GM23338 (cell line): ENCODE results near the gene TOMM6. TPM values are rescaled to one million over a fixed set of nuclear protein-coding genes. Genes with fewer than 3 reads are reported as not detected.

Experiments used
- ATAC-seq: fragments of 200-7000 bp; cut with Tn5 transposase; 3 replicates; pipeline ENCODE4 v1.9.1; 2020
- DNase-seq: peaks from one replicate; pipeline ENCODE4 v3.0.0-alpha.2; 2015; ENCODE audit warnings: low spot score
- H2AFZ ChIP-seq: fragments of 200-600 bp; sonication (generic); 2 replicates; pipeline ENCODE4 v1.8.0; 2016; ENCODE audit warnings: antibody characterized with exemption, mild to moderate bottlenecking, moderate library complexity
- H3F3A ChIP-seq: fragments of 200-600 bp; sonication (generic); replicated peaks from 2 replicates; pipeline ENCODE4 v1.8.0; 2017; ENCODE audit warnings: antibody characterized with exemption, mixed run types, low read depth
- H3K27ac ChIP-seq: fragments of 200-600 bp; sonication (generic); 2 replicates; pipeline ENCODE4 v1.6.1; 2016; ENCODE audit warnings: low read depth
- H3K27me3 ChIP-seq: fragments of 200-600 bp; sonication (generic); 2 replicates; pipeline ENCODE4 v1.8.0; 2016; ENCODE audit warnings: mild to moderate bottlenecking, mixed run types, moderate library complexity; ENCODE audit not compliant: insufficient read depth
- H3K36me3 ChIP-seq: fragments of 200-600 bp; sonication (generic); 2 replicates; pipeline ENCODE4 v1.8.0; 2016; ENCODE audit warnings: mild to moderate bottlenecking; ENCODE audit not compliant: insufficient read depth
- H3K4me1 ChIP-seq: fragments of 200-600 bp; sonication (generic); 2 replicates; pipeline ENCODE4 v1.8.0; 2016; ENCODE audit warnings: mild to moderate bottlenecking, moderate library complexity; ENCODE audit not compliant: insufficient read depth
- H3K4me2 ChIP-seq: fragments of 200-600 bp; sonication (generic); 2 replicates; pipeline ENCODE4 v1.7.1; 2017; ENCODE audit warnings: mixed run types
- H3K4me3 ChIP-seq: fragments of 200-600 bp; sonication (generic); 2 replicates; pipeline ENCODE4 v1.6.1; 2016; ENCODE audit warnings: mixed run types
- H3K79me2 ChIP-seq: fragments of 200-600 bp; sonication (generic); replicated peaks from 2 replicates; pipeline ENCODE4 v1.8.0; 2017; ENCODE audit warnings: mild to moderate bottlenecking; ENCODE audit not compliant: insufficient read depth
- H3K9me2 ChIP-seq: fragments of 200-600 bp; sonication (generic); 2 replicates; pipeline ENCODE4 v1.8.0; 2017; ENCODE audit not compliant: insufficient read depth
- H4K20me1 ChIP-seq: fragments of 200-600 bp; sonication (generic); replicated peaks from 2 replicates; pipeline ENCODE4 v1.8.0; 2017; ENCODE audit warnings: mild to moderate bottlenecking; ENCODE audit not compliant: insufficient read depth
- H3K27ac Mint-ChIP-seq: 2 replicates; pipeline ENCODE4 v1.8.0; 2020; ENCODE audit warnings: inconsistent platforms, mild to moderate bottlenecking, moderate library complexity, mixed read lengths
- H3K27me3 Mint-ChIP-seq: 3 replicates; pipeline ENCODE4 v1.8.0; 2022; ENCODE audit warnings: low read depth, mild to moderate bottlenecking, moderate library complexity, mixed read lengths, inconsistent platforms; ENCODE audit not compliant: insufficient read depth, poor library complexity
- H3K36me3 Mint-ChIP-seq: 3 replicates; pipeline ENCODE4 v1.8.0; 2021; ENCODE audit warnings: low read depth, mild to moderate bottlenecking, inconsistent platforms, moderate library complexity, mixed read lengths
- H3K4me1 Mint-ChIP-seq: 3 replicates; pipeline ENCODE4 v1.8.0; 2020; ENCODE audit warnings: mild to moderate bottlenecking, inconsistent platforms, mixed read lengths
- H3K4me3 Mint-ChIP-seq: 3 replicates; pipeline ENCODE4 v1.8.0; 2021; ENCODE audit warnings: moderate library complexity, mild to moderate bottlenecking, inconsistent platforms, mixed read lengths
- H3K9me3 Mint-ChIP-seq: 3 replicates; pipeline ENCODE4 v1.8.0; 2020; ENCODE audit warnings: moderate library complexity, mild to moderate bottlenecking, inconsistent platforms, mixed read lengths
- CREB1 ChIP-seq: fragments of 250-450 bp; sonication (Bioruptor Pico); IDR thresholded peaks from 2 replicates; pipeline ENCODE4 v1.5.0; 2020; ENCODE audit warnings: low read depth, mild to moderate bottlenecking, moderate library complexity
- EZH2 ChIP-seq: fragments of 200-600 bp; sonication (generic); IDR thresholded peaks from one replicate; pipeline ENCODE4 v1.8.0; 2017; ENCODE audit warnings: antibody characterized with exemption, mild to moderate bottlenecking, low read depth; ENCODE audit not compliant: unreplicated experiment
- EZH2phosphoT487 ChIP-seq: fragments of 200-600 bp; sonication (generic); IDR thresholded peaks from one replicate; pipeline ENCODE4 v1.8.1; 2018; ENCODE audit warnings: antibody characterized with exemption; ENCODE audit not compliant: unreplicated experiment
- JUNB ChIP-seq: IDR thresholded peaks from one replicate; pipeline ENCODE4 v1.6.1; 2016; ENCODE audit warnings: antibody characterized with exemption; ENCODE audit not compliant: unreplicated experiment
- NANOG ChIP-seq: IDR thresholded peaks from 2 replicates; pipeline ENCODE4 v1.6.1; 2016; ENCODE audit warnings: antibody characterized with exemption, borderline replicate concordance
- POLR2AphosphoS5 ChIP-seq: IDR thresholded peaks from 2 replicates; pipeline ENCODE4 v1.6.1; 2016; ENCODE audit warnings: antibody characterized with exemption, low read depth
- STAT1 ChIP-seq: IDR thresholded peaks from one replicate; pipeline ENCODE4 v1.6.1; 2016; ENCODE audit warnings: antibody characterized with exemption; ENCODE audit not compliant: unreplicated experiment
- ZNF114 ChIP-seq: fragments of 250-450 bp; sonication (Bioruptor Pico); IDR thresholded peaks from 2 replicates; pipeline ENCODE4 v1.5.0; 2020; ENCODE audit warnings: mild to moderate bottlenecking, moderate library complexity
- ZNF331 ChIP-seq: fragments of 250-450 bp; sonication (Bioruptor Pico); IDR thresholded peaks from 2 replicates; pipeline ENCODE4 v1.5.0; 2020; ENCODE audit warnings: low read depth, mild to moderate bottlenecking, moderate library complexity
- polyA plus RNA-seq: library from polyadenylated mRNA; unstranded; fragments of >200 nt; fragmentation: Nextera tagmentation; extraction: Ambion mirVana; gene quantifications from 2 replicates; pipeline ENCODE4 v1.2.1, GENCODE V29; 2016
- total RNA-seq: library from RNA; depleted of rRNA; stranded (reverse); fragments of >200 nt; shearing (Covaris generic); gene quantifications from 2 replicates; pipeline ENCODE4 v1.2.3, GENCODE V29; 2014
- TF ChIP-seq, protein P1 (sequence below): fragments of 250-450 bp; sonication (Bioruptor Pico); IDR thresholded peaks from 2 replicates; pipeline ENCODE4 v1.5.0; 2020; ENCODE audit warnings: mild to moderate bottlenecking, moderate library complexity
- TF ChIP-seq, protein P2 (sequence below): IDR thresholded peaks from 2 replicates; pipeline ENCODE4 v1.6.1; 2016; ENCODE audit warnings: antibody characterized with exemption
- TF ChIP-seq, protein P3 (sequence below): IDR thresholded peaks from one replicate; pipeline ENCODE4 v1.6.1; 2018; ENCODE audit warnings: antibody characterized with exemption; ENCODE audit not compliant: unreplicated experiment
- TF ChIP-seq, protein P4 (sequence below), 2 experiments: fragments of 200-600 bp in 1 of 2; sonication (generic) in 1 of 2; conservative IDR thresholded peaks; 2 replicates each; pipeline versions ENCODE4 v1.5.1 to v1.6.1; 2016 to 2017; ENCODE audit warnings: antibody characterized with exemption in 2 of 2, low read depth in 2 of 2, mild to moderate bottlenecking in 2 of 2, moderate library complexity in 1 of 2

TOMM6 gene
- total and polyA plus RNA-seq, 2 experiments from 2014 or later: 195 to 372 TPM

DNA sequence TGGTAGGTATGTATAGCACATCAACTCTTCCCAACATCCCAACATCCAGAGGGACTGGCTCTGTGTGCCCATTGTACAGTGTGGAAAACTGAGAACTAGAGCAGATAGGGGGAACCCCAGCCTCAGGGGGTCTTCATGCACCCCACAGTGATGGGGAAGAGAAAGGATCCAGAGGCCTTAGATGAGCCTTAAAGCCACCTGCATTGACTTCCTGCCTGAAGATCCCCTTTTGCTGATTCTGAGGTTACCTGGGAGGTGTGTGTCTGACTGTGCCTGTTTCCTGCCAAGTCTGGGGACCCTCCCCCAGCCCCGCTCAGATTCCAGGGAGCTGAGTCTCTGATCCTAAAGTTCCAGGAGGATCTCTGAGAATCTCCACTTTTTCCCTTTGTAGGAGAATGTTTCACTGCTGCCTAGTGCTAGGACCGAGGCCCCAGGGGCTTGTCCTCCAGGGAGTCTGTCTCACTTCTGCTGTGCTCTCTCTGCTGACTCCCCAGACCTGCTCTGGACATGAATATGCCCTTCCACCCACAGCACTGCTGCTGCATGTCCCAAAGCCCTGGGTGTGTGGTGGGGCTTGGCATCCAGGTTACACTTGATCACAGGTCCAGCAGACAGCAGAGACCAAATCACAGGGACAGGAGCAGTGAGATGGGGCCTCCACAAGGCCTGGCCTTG lies 27.5 kb upstream of the TOMM6 start (continued):
- TF ChIP-seq, protein P1, sequence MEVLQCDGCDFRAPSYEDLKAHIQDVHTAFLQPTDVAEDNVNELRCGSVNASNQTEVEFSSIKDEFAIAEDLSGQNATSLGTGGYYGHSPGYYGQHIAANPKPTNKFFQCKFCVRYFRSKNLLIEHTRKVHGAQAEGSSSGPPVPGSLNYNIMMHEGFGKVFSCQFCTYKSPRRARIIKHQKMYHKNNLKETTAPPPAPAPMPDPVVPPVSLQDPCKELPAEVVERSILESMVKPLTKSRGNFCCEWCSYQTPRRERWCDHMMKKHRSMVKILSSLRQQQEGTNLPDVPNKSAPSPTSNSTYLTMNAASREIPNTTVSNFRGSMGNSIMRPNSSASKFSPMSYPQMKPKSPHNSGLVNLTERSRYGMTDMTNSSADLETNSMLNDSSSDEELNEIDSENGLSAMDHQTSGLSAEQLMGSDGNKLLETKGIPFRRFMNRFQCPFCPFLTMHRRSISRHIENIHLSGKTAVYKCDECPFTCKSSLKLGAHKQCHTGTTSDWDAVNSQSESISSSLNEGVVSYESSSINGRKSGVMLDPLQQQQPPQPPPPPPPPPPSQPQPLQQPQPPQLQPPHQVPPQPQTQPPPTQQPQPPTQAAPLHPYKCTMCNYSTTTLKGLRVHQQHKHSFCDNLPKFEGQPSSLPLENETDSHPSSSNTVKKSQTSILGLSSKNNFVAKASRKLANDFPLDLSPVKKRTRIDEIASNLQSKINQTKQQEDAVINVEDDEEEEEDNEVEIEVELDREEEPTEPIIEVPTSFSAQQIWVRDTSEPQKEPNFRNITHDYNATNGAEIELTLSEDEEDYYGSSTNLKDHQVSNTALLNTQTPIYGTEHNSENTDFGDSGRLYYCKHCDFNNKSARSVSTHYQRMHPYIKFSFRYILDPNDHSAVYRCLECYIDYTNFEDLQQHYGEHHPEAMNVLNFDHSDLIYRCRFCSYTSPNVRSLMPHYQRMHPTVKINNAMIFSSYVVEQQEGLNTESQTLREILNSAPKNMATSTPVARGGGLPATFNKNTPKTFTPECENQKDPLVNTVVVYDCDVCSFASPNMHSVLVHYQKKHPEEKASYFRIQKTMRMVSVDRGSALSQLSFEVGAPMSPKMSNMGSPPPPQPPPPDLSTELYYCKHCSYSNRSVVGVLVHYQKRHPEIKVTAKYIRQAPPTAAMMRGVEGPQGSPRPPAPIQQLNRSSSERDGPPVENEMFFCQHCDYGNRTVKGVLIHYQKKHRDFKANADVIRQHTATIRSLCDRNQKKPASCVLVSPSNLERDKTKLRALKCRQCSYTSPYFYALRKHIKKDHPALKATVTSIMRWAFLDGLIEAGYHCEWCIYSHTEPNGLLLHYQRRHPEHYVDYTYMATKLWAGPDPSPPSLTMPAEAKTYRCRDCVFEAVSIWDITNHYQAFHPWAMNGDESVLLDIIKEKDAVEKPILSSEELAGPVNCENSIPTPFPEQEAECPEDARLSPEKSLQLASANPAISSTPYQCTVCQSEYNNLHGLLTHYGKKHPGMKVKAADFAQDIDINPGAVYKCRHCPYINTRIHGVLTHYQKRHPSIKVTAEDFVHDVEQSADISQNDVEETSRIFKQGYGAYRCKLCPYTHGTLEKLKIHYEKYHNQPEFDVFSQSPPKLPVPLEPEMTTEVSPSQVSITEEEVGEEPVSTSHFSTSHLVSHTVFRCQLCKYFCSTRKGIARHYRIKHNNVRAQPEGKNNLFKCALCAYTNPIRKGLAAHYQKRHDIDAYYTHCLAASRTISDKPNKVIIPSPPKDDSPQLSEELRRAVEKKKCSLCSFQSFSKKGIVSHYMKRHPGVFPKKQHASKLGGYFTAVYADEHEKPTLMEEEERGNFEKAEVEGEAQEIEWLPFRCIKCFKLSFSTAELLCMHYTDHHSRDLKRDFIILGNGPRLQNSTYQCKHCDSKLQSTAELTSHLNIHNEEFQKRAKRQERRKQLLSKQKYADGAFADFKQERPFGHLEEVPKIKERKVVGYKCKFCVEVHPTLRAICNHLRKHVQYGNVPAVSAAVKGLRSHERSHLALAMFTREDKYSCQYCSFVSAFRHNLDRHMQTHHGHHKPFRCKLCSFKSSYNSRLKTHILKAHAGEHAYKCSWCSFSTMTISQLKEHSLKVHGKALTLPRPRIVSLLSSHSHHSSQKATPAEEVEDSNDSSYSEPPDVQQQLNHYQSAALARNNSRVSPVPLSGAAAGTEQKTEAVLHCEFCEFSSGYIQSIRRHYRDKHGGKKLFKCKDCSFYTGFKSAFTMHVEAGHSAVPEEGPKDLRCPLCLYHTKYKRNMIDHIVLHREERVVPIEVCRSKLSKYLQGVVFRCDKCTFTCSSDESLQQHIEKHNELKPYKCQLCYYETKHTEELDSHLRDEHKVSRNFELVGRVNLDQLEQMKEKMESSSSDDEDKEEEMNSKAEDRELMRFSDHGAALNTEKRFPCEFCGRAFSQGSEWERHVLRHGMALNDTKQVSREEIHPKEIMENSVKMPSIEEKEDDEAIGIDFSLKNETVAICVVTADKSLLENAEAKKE: no peak
- TF ChIP-seq NANOG: no peak
- TF ChIP-seq STAT1: no peak
- no peak for TF ChIP-seq EZH2

DNA sequence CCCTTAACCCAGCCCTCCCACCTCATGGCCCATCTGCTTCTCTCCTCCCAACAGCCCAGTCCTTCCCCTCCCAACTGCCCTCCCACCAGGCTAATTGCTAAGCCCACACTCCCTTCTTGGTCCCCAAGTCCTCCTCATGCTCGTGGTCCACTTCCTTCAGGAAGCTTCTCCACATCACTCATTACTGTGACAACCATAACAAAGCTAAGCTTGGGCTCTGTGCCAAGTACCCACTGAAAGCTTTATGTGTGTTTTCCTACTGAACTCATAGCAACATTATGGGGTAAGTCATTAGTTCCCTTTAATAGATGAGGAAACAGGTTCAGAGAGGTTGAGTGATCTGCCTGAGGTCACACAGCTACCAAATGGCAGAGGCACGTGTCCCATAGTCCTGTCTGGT lies 24.0 kb upstream of the TOMM6 start:
- no peak overlapping the region for H3K27ac ChIP-seq
- Mint-ChIP-seq H3K9me3 (no peaks in the 10 kb centered on the region), H3K27me3 (peaks cover 15% of the 10 kb centered on the region), H3K36me3 (no peaks in the 10 kb centered on the region), H3K4me3 (no peak overlapping the region), H3K4me1 (peaks cover 11% of the 10 kb centered on the region), H3K27ac (no peak overlapping the region)
- no peaks in the 10 kb centered on the region for H3K79me2 ChIP-seq
- H3K36me3 ChIP-seq: no peaks in the 10 kb centered on the region
- no peaks in the 10 kb centered on the region for H3K27me3 ChIP-seq
- no peaks in the 10 kb centered on the region for H3F3A ChIP-seq
- H4K20me1 ChIP-seq: no peaks in the 10 kb centered on the region
- no peak for DNase-seq
- no peaks in the 10 kb centered on the region for H3K4me1 ChIP-seq
- H3K9me2 ChIP-seq: no peaks in the 10 kb centered on the region
- ATAC-seq: no peak
- H3K4me2 ChIP-seq: no peak overlapping the region
- no peak overlapping the region for H2AFZ ChIP-seq
- no peak overlapping the region for H3K4me3 ChIP-seq
- TF ChIP-seq STAT1 (no peak), EZH2phosphoT487 (no peak), NANOG (no peak), JUNB (no peak), POLR2AphosphoS5 (no peak), ZNF331 (CRISPR knock-in tag) (no peak), ZNF114 (no peak), EZH2 (no peak), CREB1 (CRISPR knock-in tag) (no peak)
- TF ChIP-seq, protein P2, sequence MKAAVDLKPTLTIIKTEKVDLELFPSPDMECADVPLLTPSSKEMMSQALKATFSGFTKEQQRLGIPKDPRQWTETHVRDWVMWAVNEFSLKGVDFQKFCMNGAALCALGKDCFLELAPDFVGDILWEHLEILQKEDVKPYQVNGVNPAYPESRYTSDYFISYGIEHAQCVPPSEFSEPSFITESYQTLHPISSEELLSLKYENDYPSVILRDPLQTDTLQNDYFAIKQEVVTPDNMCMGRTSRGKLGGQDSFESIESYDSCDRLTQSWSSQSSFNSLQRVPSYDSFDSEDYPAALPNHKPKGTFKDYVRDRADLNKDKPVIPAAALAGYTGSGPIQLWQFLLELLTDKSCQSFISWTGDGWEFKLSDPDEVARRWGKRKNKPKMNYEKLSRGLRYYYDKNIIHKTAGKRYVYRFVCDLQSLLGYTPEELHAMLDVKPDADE: no peak
- TF ChIP-seq, protein P3, sequence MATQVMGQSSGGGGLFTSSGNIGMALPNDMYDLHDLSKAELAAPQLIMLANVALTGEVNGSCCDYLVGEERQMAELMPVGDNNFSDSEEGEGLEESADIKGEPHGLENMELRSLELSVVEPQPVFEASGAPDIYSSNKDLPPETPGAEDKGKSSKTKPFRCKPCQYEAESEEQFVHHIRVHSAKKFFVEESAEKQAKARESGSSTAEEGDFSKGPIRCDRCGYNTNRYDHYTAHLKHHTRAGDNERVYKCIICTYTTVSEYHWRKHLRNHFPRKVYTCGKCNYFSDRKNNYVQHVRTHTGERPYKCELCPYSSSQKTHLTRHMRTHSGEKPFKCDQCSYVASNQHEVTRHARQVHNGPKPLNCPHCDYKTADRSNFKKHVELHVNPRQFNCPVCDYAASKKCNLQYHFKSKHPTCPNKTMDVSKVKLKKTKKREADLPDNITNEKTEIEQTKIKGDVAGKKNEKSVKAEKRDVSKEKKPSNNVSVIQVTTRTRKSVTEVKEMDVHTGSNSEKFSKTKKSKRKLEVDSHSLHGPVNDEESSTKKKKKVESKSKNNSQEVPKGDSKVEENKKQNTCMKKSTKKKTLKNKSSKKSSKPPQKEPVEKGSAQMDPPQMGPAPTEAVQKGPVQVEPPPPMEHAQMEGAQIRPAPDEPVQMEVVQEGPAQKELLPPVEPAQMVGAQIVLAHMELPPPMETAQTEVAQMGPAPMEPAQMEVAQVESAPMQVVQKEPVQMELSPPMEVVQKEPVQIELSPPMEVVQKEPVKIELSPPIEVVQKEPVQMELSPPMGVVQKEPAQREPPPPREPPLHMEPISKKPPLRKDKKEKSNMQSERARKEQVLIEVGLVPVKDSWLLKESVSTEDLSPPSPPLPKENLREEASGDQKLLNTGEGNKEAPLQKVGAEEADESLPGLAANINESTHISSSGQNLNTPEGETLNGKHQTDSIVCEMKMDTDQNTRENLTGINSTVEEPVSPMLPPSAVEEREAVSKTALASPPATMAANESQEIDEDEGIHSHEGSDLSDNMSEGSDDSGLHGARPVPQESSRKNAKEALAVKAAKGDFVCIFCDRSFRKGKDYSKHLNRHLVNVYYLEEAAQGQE: no peak
- TF ChIP-seq, protein P4, sequence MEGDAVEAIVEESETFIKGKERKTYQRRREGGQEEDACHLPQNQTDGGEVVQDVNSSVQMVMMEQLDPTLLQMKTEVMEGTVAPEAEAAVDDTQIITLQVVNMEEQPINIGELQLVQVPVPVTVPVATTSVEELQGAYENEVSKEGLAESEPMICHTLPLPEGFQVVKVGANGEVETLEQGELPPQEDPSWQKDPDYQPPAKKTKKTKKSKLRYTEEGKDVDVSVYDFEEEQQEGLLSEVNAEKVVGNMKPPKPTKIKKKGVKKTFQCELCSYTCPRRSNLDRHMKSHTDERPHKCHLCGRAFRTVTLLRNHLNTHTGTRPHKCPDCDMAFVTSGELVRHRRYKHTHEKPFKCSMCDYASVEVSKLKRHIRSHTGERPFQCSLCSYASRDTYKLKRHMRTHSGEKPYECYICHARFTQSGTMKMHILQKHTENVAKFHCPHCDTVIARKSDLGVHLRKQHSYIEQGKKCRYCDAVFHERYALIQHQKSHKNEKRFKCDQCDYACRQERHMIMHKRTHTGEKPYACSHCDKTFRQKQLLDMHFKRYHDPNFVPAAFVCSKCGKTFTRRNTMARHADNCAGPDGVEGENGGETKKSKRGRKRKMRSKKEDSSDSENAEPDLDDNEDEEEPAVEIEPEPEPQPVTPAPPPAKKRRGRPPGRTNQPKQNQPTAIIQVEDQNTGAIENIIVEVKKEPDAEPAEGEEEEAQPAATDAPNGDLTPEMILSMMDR (conservative IDR thresholded peaks at IDR 0.05; ENCODE audit: low read depth in 2 of 2): no peak
